IMR-90 (cell line): ENCODE data around the gene ARHGAP24. TPM values are rescaled to one million over a fixed set of nuclear protein-coding genes. Genes with fewer than 3 reads are reported as not detected.

ENCODE experiments used
- ATAC-seq: fragments of 200-7000 bp; cut with Tn5 transposase; 2 replicates; pipeline ENCODE4 v1.9.1; 2020; ENCODE audit warnings: low read depth, mild to moderate bottlenecking, moderate library complexity
- BruUV-seq: library from RNA; stranded (reverse); fragments of 400-500 nt; replicated peaks from 2 replicates; lab custom pipeline; 2021; lab: Mats Ljungman, UMichigan
- CTCF ChIA-PET: fragments of 300-600 bp; formaldehyde crosslinking; extraction: SDS; loops from one replicate; lab custom pipeline; 2021; ENCODE audit warnings: antibody characterized with exemption; lab: Yijun Ruan, JAX
- POLR2A ChIA-PET: fragments of 300-600 bp; sonication (Branson Sonifier 250); formaldehyde crosslinking; loops from one replicate; lab custom pipeline; 2022; ENCODE audit warnings: antibody characterized with exemption; ENCODE audit not compliant: unreplicated experiment; lab: Charles Lee
- DNase-seq: peaks from one replicate; pipeline ENCODE4 v3.0.0; 2013
- H2AFZ ChIP-seq: replicated peaks from 2 replicates; pipeline ENCODE3; 2013; ENCODE audit warnings: low read length, mild to moderate bottlenecking; ENCODE audit not compliant: poor library complexity
- H2AK5ac ChIP-seq: 2 replicates; pipeline ENCODE4 v1.6.1; 2013; ENCODE audit warnings: low read depth, low read length, inconsistent platforms
- H2AK9ac ChIP-seq: replicated peaks from 2 replicates; pipeline ENCODE3; 2013; ENCODE audit warnings: mild to moderate bottlenecking, low read depth, low read length, moderate library complexity; ENCODE audit not compliant: poor library complexity
- H2BK120ac ChIP-seq: 2 replicates; pipeline ENCODE4 v1.6.1; 2013; ENCODE audit warnings: low read depth, low read length, inconsistent platforms
- H2BK15ac ChIP-seq: 3 replicates; pipeline ENCODE4 v1.6.1; 2013; ENCODE audit warnings: low read depth, low read length, inconsistent platforms
- H2BK20ac ChIP-seq: 2 replicates; pipeline ENCODE4 v1.6.1; 2013; ENCODE audit warnings: low read depth, mild to moderate bottlenecking, inconsistent platforms, low read length, moderate library complexity
- H2BK5ac ChIP-seq: 2 replicates; pipeline ENCODE4 v1.6.1; 2013; ENCODE audit warnings: mild to moderate bottlenecking, low read depth, low read length, inconsistent platforms; ENCODE audit not compliant: poor library complexity, severe bottlenecking
- H3K14ac ChIP-seq: replicated peaks from 2 replicates; pipeline ENCODE4 v1.6.1; 2013; ENCODE audit warnings: low read depth, low read length, inconsistent platforms
- H3K18ac ChIP-seq: 2 replicates; pipeline ENCODE4 v1.6.1; 2013; ENCODE audit warnings: low read depth, low read length, control low read depth
- H3K23ac ChIP-seq: 2 replicates; pipeline ENCODE4 v1.6.1; 2013; ENCODE audit warnings: low read depth, low read length, inconsistent platforms
- H3K27ac ChIP-seq: 2 replicates; pipeline ENCODE4 v1.5.1; 2013; ENCODE audit warnings: mild to moderate bottlenecking, control low read depth, low read length; ENCODE audit not compliant: insufficient read depth
- H3K27me3 ChIP-seq: 2 replicates; pipeline ENCODE4 v1.6.1; 2013; ENCODE audit warnings: low read length; ENCODE audit not compliant: control insufficient read depth, insufficient read depth
- H3K36me3 ChIP-seq: 2 replicates; pipeline ENCODE4 v1.6.1; 2013; ENCODE audit warnings: low read length, mixed read lengths; ENCODE audit not compliant: control insufficient read depth, insufficient read depth
- H3K4ac ChIP-seq: 2 replicates; pipeline ENCODE4 v1.6.1; 2013; ENCODE audit warnings: low read depth, low read length, inconsistent platforms
- H3K4me1 ChIP-seq: 2 replicates; pipeline ENCODE4 v1.6.1; 2013; ENCODE audit warnings: low read length, mixed read lengths; ENCODE audit not compliant: control insufficient read depth, insufficient read depth
- H3K4me2 ChIP-seq: 2 replicates; pipeline ENCODE4 v1.6.1; 2013; ENCODE audit warnings: low read depth, mild to moderate bottlenecking, control low read depth, low read length, moderate library complexity
- H3K4me3 ChIP-seq: 2 replicates; pipeline ENCODE4 v1.5.1; 2013; ENCODE audit warnings: low read depth, mild to moderate bottlenecking, control low read depth, low read length, moderate library complexity; ENCODE audit not compliant: insufficient read depth
- H3K56ac ChIP-seq: 2 replicates; pipeline ENCODE4 v1.6.1; 2013; ENCODE audit warnings: low read length, inconsistent platforms; ENCODE audit not compliant: insufficient read depth; ENCODE audit errors: extremely low read depth
- H3K79me1 ChIP-seq, 2 experiments: 2 replicates each; pipeline ENCODE4 v1.6.1; 2013; ENCODE audit warnings: low read length in 2 of 2, inconsistent platforms in 1 of 2, low read depth in 1 of 2
- H3K9ac ChIP-seq: 2 replicates; pipeline ENCODE4 v1.6.1; 2013; ENCODE audit warnings: low read depth, low read length, control low read depth
- H3K9me1 ChIP-seq: 2 replicates; pipeline ENCODE4 v1.6.1; 2013; ENCODE audit warnings: low read length, inconsistent platforms; ENCODE audit not compliant: insufficient read depth
- H3K9me3 ChIP-seq: 2 replicates; pipeline ENCODE4 v1.6.1; 2013; ENCODE audit warnings: low read length; ENCODE audit not compliant: control insufficient read depth, insufficient read depth
- H4K20me1 ChIP-seq: 2 replicates; pipeline ENCODE4 v1.6.1; 2013; ENCODE audit warnings: low read length, inconsistent platforms; ENCODE audit not compliant: insufficient read depth
- H4K5ac ChIP-seq: 2 replicates; pipeline ENCODE4 v1.6.1; 2013; ENCODE audit warnings: mild to moderate bottlenecking, low read depth, low read length, control low read depth
- H4K8ac ChIP-seq, 2 experiments: 2 replicates each; pipeline ENCODE4 v1.6.1; 2013; ENCODE audit warnings: low read depth in 2 of 2, low read length in 2 of 2, control low read depth in 1 of 2, inconsistent platforms in 1 of 2
- H4K91ac ChIP-seq: 2 replicates; pipeline ENCODE4 v1.6.1; 2013; ENCODE audit warnings: low read depth, low read length, inconsistent platforms; ENCODE audit not compliant: insufficient read depth
- BHLHE40 ChIP-seq: fragments of 150-350 bp; IDR thresholded peaks from 2 replicates; pipeline ENCODE4 v1.6.1; 2016; ENCODE audit warnings: mild to moderate bottlenecking, low read depth, low read length
- FOS ChIP-seq: fragments of 150-350 bp; IDR thresholded peaks from 2 replicates; pipeline ENCODE4 v1.6.1; 2016; ENCODE audit warnings: low read depth, low read length
- MAFK ChIP-seq: IDR thresholded peaks from 2 replicates; pipeline ENCODE4 v1.6.1; 2012; ENCODE audit warnings: low read depth, low read length, improper control_type of control experiment
- MAZ ChIP-seq: IDR thresholded peaks from 2 replicates; pipeline ENCODE4 v1.6.1; 2012; ENCODE audit warnings: low read depth, mild to moderate bottlenecking, low read length, improper control_type of control experiment, moderate library complexity, borderline replicate concordance
- MXI1 ChIP-seq: IDR thresholded peaks from 2 replicates; pipeline ENCODE4 v1.6.1; 2012; ENCODE audit warnings: low read depth, mild to moderate bottlenecking, low read length, moderate library complexity, borderline replicate concordance
- WGBS, 2 experiments: methylation state at CpG; one replicate each; pipeline versions ENCODE4 v1.1.5 to v1.1.7; 2013; ENCODE audit warnings: missing lambda C conversion rate in 2 of 2; ENCODE audit not compliant: insufficient read length in 1 of 2; ENCODE audit errors: extremely low coverage in 2 of 2; 5-methylcytosine and 5-hydroxymethylcytosine counted together
- dilution Hi-C: fragments of 300-500 bp; cut with HindIII; formaldehyde crosslinking; loops from one replicate; pipeline ENCODE4 v1.14.3; 2018; ENCODE audit warnings: low sequenced_read_pairs; ENCODE audit not compliant: unreplicated experiment
- in situ Hi-C: fragments of 300-500 bp; cut with MboI; formaldehyde crosslinking; loops from 3 replicates; pipeline ENCODE4 v1.14.3; 2019; ENCODE audit warnings: low sequenced_read_pairs, inconsistent platforms, mixed read lengths
- intact Hi-C: fragments of 100-400 bp; cut with micrococcal nuclease; formaldehyde crosslinking; loops from 2 replicates; pipeline ENCODE4 v1.10.0; 2022
- polyA plus RNA-seq, 3 experiments: library from polyadenylated mRNA; depleted of rRNA; stranded (reverse); fragments of >200 nt; gene quantifications; 2 replicates each; pipeline ENCODE4 v1.2.3, GENCODE V29; 2012; ENCODE audit warnings: low replicate concordance in 1 of 3
- total RNA-seq: library from RNA; depleted of rRNA; stranded (reverse); fragments of >200 nt; gene quantifications from 2 replicates; pipeline ENCODE4 v1.2.3, GENCODE V29; 2012
- TF ChIP-seq, protein P1 (sequence below): conservative IDR thresholded peaks from 2 replicates; pipeline ENCODE4 v1.5.1; 2012; ENCODE audit warnings: mild to moderate bottlenecking, low read depth, low read length, improper control_type of control experiment

Gene ARHGAP24
- total and polyA plus RNA-seq, 2 of the 4 experiments (the other 2 are of a cell fraction) = 11.9 to 24.0 TPM

DNA sequence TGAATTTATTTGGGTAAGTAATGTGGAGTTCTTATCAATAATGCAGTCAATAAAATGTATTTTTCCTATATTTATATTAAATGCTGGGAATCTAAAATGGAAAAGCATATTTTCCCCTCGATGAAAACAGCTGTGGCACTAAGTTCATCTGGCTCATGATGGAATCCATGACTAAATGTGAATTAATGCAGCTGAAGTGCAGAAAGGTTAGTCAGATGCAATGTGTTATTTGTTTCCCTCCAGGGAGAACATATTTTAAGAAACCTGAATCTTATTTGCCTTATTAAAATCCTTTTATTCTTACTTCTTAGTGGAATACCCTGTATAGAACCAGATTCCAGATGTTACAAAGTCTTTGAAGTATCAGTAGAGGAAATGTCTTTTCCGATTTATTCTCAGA, 247.9 kb downstream of the ARHGAP24 start:
- no peak overlapping the region for H2BK15ac ChIP-seq
- BruUV-seq = no TSS peak
- H4K20me1 ChIP-seq = no peaks in the 10 kb centered on the region
- no peaks in the 10 kb centered on the region for H3K36me3 ChIP-seq
- H3K4me2 ChIP-seq = no peak overlapping the region
- no peak overlapping the region for H2AK9ac ChIP-seq
- no peak overlapping the region for H2BK20ac ChIP-seq
- ChIA-PET CTCF (no interaction called here), POLR2A (no interaction called here)
- H4K5ac ChIP-seq = no peak overlapping the region
- no peak overlapping the region for H3K4me3 ChIP-seq
- no peaks in the 10 kb centered on the region for H3K9me3 ChIP-seq
- H4K8ac ChIP-seq = no peak overlapping the region
- no peak overlapping the region for H3K4ac ChIP-seq
- no peak overlapping the region for H3K23ac ChIP-seq
- no peak overlapping the region for H2AFZ ChIP-seq
- H2BK5ac ChIP-seq = no peak overlapping the region
- H2BK120ac ChIP-seq = no peak overlapping the region
- H3K79me1 ChIP-seq = no peaks in the 10 kb centered on the region
- no peak overlapping the region for H3K14ac ChIP-seq
- H3K56ac ChIP-seq = no peak overlapping the region
- no peak overlapping the region for H3K18ac ChIP-seq
- dilution Hi-C loops = no loop called here
- in situ Hi-C loops = no loop called here
- no peaks in the 10 kb centered on the region; the same call in 1 of the 2 replicates for H3K9me1 ChIP-seq
- intact Hi-C loops = no loop called here
- H3K4me1 ChIP-seq = no peaks in the 10 kb centered on the region
- no peak overlapping the region for H2AK5ac ChIP-seq
- H4K91ac ChIP-seq = no peak overlapping the region
- ATAC-seq (no peak), DNase-seq (no peak)
- H3K9ac ChIP-seq = no peak overlapping the region
- TF ChIP-seq MXI1 = no peak
- no peak for TF ChIP-seq MAZ
- TF ChIP-seq BHLHE40 = no peak
- TF ChIP-seq, protein P1, sequence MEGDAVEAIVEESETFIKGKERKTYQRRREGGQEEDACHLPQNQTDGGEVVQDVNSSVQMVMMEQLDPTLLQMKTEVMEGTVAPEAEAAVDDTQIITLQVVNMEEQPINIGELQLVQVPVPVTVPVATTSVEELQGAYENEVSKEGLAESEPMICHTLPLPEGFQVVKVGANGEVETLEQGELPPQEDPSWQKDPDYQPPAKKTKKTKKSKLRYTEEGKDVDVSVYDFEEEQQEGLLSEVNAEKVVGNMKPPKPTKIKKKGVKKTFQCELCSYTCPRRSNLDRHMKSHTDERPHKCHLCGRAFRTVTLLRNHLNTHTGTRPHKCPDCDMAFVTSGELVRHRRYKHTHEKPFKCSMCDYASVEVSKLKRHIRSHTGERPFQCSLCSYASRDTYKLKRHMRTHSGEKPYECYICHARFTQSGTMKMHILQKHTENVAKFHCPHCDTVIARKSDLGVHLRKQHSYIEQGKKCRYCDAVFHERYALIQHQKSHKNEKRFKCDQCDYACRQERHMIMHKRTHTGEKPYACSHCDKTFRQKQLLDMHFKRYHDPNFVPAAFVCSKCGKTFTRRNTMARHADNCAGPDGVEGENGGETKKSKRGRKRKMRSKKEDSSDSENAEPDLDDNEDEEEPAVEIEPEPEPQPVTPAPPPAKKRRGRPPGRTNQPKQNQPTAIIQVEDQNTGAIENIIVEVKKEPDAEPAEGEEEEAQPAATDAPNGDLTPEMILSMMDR = no peak
- TF ChIP-seq FOS = no peak
- TF ChIP-seq MAFK = no peak
- WGBS, 2 experiments = no CpG with 5 or more reads among the region's 2 CpGs
- H3K27me3 ChIP-seq = no peaks in the 10 kb centered on the region; the same call in 1 of the 2 replicates
- no peak overlapping the region for H3K27ac ChIP-seq
